PC-3 (cell line): ENCODE measurements around the gene PABPN1L. TPM values are rescaled to one million over a fixed set of nuclear protein-coding genes. Genes with fewer than 3 reads are reported as not detected.
"Not testable (repeated sequence)": the region's sequence is repeated elsewhere in the genome, so short reads cannot be mapped to it uniquely, and the experiment has no call there.

Experiments
- ATAC-seq: fragments of 200-7000 bp; cut with Tn5 transposase; 2 replicates; pipeline ENCODE4 v1.9.1; 2020; ENCODE audit warnings: mild to moderate bottlenecking, moderate library complexity
- BruUV-seq: library from RNA; stranded (reverse); fragments of 400-500 nt; replicated peaks from 2 replicates; lab custom pipeline; 2021; lab: Mats Ljungman, UMichigan
- CTCF ChIA-PET: fragments of 300-600 bp; sonication (Branson Sonifier 250); formaldehyde crosslinking; loops from one replicate; lab custom pipeline; 2022; ENCODE audit warnings: antibody characterized with exemption; lab: Charles Lee
- POLR2A ChIA-PET: fragments of 300-600 bp; sonication (Branson Sonifier 250); formaldehyde crosslinking; loops from one replicate; lab custom pipeline; 2022; ENCODE audit warnings: antibody characterized with exemption; ENCODE audit not compliant: unreplicated experiment; lab: Charles Lee
- DNase-seq: peaks from one replicate; pipeline ENCODE4 v3.0.0-alpha.2; 2015
- H2AFZ ChIP-seq: fragments of 300-600 bp; sonication (generic); 2 replicates; pipeline ENCODE4 v1.6.0; 2016; ENCODE audit warnings: antibody characterized with exemption, low read length
- H3F3A ChIP-seq: fragments of 300-600 bp; sonication (generic); one replicate; pipeline ENCODE4 v1.6.0; 2017; ENCODE audit warnings: antibody characterized with exemption, low read length, control low read depth, mild to moderate bottlenecking; ENCODE audit not compliant: unreplicated experiment
- H3K27ac ChIP-seq: fragments of 300-600 bp; sonication (generic); 2 replicates; pipeline ENCODE4 v1.5.1; 2016; ENCODE audit warnings: mild to moderate bottlenecking, low read length
- H3K27me3 ChIP-seq: fragments of 300-600 bp; sonication (generic); 2 replicates; pipeline ENCODE4 v1.6.1; 2016; ENCODE audit warnings: low read length, mixed read lengths
- H3K36me3 ChIP-seq: fragments of 300-600 bp; sonication (generic); 2 replicates; pipeline ENCODE4 v1.6.1; 2016; ENCODE audit warnings: low read depth, mixed run types, low read length, mixed read lengths
- H3K4me1 ChIP-seq: fragments of 300-600 bp; sonication (generic); 2 replicates; pipeline ENCODE4 v1.5.1; 2016; ENCODE audit warnings: low read length; ENCODE audit not compliant: insufficient read depth
- H3K4me2 ChIP-seq: fragments of 300-600 bp; sonication (generic); 2 replicates; pipeline ENCODE4 v1.6.0; 2016; ENCODE audit warnings: low read length
- H3K4me3 ChIP-seq: fragments of 300-600 bp; sonication (generic); 2 replicates; pipeline ENCODE4 v1.5.1; 2016; ENCODE audit warnings: mild to moderate bottlenecking, low read length, mixed read lengths
- H3K79me2 ChIP-seq: fragments of 300-600 bp; sonication (generic); 2 replicates; pipeline ENCODE4 v1.6.1; 2017; ENCODE audit warnings: low read length, mixed read lengths
- H3K9ac ChIP-seq: fragments of 300-600 bp; sonication (generic); 2 replicates; pipeline ENCODE4 v1.6.0; 2016; ENCODE audit warnings: mild to moderate bottlenecking, low read length
- H3K9me2 ChIP-seq: fragments of 300-600 bp; sonication (generic); replicated peaks from 2 replicates; pipeline ENCODE4 v1.6.1; 2016; ENCODE audit warnings: mixed run types, low read length, mixed read lengths
- H3K9me3 ChIP-seq: fragments of 300-600 bp; sonication (generic); 2 replicates; pipeline ENCODE4 v1.6.1; 2016; ENCODE audit warnings: low read length, mixed read lengths
- H4K20me1 ChIP-seq: fragments of 300-600 bp; sonication (generic); 2 replicates; pipeline ENCODE4 v1.6.1; 2016; ENCODE audit warnings: low read length, mixed read lengths
- CTCF ChIP-seq: fragments of 300-600 bp; sonication (generic); conservative IDR thresholded peaks from 2 replicates; pipeline ENCODE4 v1.5.1; 2017; ENCODE audit warnings: antibody characterized with exemption, low read depth, mild to moderate bottlenecking, low read length
- EZH2 ChIP-seq: fragments of 300-600 bp; sonication (generic); IDR thresholded peaks from one replicate; pipeline ENCODE4 v1.6.1; 2017; ENCODE audit warnings: antibody characterized with exemption, mild to moderate bottlenecking, low read length; ENCODE audit not compliant: unreplicated experiment
- EZH2phosphoT487 ChIP-seq: fragments of 300-600 bp; sonication (generic); IDR thresholded peaks from 2 replicates; pipeline ENCODE4 v1.6.1; 2018; ENCODE audit warnings: mild to moderate bottlenecking, antibody characterized with exemption, low read length, borderline replicate concordance
- intact Hi-C: fragments of 100-400 bp; cut with micrococcal nuclease; formaldehyde crosslinking; loops from 2 replicates; pipeline ENCODE4 v1.9.0; 2023
- total RNA-seq: library from RNA; depleted of rRNA; stranded (reverse); fragments of >200 nt; gene quantifications from 2 replicates; pipeline ENCODE4 v1.2.3, GENCODE V29; 2014

The PABPN1L gene
- total RNA-seq, 1 experiment from 2014 or later = not detected

DNA sequence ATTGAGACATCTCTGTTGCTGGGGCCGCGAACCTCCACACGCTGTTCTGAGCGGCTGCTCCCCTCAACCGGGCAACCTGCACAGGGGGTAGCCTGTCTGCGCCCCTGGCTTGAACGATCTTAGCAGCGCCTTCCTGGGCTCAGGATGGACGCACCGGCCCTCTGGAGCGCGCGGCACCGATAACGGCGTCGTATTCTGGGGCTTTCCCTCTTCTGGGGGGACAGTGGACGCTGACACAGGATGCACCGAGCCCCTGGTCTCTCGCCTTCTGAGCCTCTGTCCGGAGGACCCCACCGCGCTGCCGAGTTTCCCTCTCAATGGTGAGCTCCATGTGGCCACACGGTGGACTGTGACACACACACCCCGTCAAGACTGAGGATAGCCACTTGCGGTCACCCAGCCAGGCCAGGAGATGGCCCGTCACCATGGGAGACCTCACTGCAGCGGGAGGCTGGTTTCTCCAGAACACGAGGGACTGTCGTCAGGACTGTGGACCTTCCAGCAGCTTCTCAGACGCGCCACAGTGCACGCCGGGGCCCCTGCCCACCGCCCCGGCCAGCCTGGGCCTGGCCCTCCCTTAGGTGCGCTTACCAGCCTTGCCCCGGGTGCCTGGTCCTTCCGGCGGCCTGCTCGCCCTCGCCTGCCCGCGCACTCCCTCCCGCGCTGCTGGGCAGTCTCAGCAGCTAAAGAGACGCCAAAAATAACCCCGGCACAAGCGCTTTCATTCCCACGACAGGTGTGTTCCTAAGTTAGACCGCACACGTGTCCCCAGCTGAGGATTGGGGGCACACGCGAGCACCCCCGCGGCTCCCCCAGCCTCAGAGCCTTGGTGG, 30.0 kb upstream of the PABPN1L start:
- H3K27me3 ChIP-seq = no peaks in the 10 kb centered on the region
- H3K9me3 ChIP-seq = no peaks in the 10 kb centered on the region
- TF ChIP-seq EZH2 (no peak), EZH2phosphoT487 (no peak), CTCF (no peak)
- no TSS peak for BruUV-seq
- ChIA-PET CTCF (no interaction called here), POLR2A (no interaction called here)
- no peaks in the 10 kb centered on the region for H3K9me2 ChIP-seq
- H3K4me2 ChIP-seq = no peak overlapping the region
- no peak overlapping the region for H3K27ac ChIP-seq
- H2AFZ ChIP-seq = no peak overlapping the region
- H3K79me2 ChIP-seq = no peaks in the 10 kb centered on the region
- H3K4me1 ChIP-seq = no peaks in the 10 kb centered on the region
- no peaks in the 10 kb centered on the region for H3F3A ChIP-seq
- no peak for ATAC-seq
- intact Hi-C loops = no loop called here
- H3K36me3 ChIP-seq = no peaks in the 10 kb centered on the region
- H4K20me1 ChIP-seq = no peaks in the 10 kb centered on the region
- no peak overlapping the region for H3K4me3 ChIP-seq
- H3K9ac ChIP-seq = no peak overlapping the region
- no peak for DNase-seq

GRCh38 chr16:88895335-88895734, 28.9 kb upstream of the PABPN1L start:
- intact Hi-C loops = no loop called here
- H3K9me3 ChIP-seq = no peaks in the 10 kb centered on the region
- H3K9ac ChIP-seq = no peak overlapping the region
- H3K36me3 ChIP-seq = no peaks in the 10 kb centered on the region
- no peak for ATAC-seq
- no peak overlapping the region for H3K4me3 ChIP-seq
- no peak overlapping the region for H2AFZ ChIP-seq
- H3K79me2 ChIP-seq = no peaks in the 10 kb centered on the region
- H3F3A ChIP-seq = no peaks in the 10 kb centered on the region
- TF ChIP-seq EZH2phosphoT487 = no peak
- no peak for TF ChIP-seq CTCF
- no peak for TF ChIP-seq EZH2
- BruUV-seq = no TSS peak
- H3K4me1 ChIP-seq = no peaks in the 10 kb centered on the region
- no peaks in the 10 kb centered on the region for H4K20me1 ChIP-seq
- no peak overlapping the region for H3K4me2 ChIP-seq
- ChIA-PET CTCF (no interaction called here), POLR2A (no interaction called here)
- H3K9me2 ChIP-seq = no peaks in the 10 kb centered on the region
- H3K27ac ChIP-seq = no peak overlapping the region
- DNase-seq = no peak
- H3K27me3 ChIP-seq = no peaks in the 10 kb centered on the region

DNA sequence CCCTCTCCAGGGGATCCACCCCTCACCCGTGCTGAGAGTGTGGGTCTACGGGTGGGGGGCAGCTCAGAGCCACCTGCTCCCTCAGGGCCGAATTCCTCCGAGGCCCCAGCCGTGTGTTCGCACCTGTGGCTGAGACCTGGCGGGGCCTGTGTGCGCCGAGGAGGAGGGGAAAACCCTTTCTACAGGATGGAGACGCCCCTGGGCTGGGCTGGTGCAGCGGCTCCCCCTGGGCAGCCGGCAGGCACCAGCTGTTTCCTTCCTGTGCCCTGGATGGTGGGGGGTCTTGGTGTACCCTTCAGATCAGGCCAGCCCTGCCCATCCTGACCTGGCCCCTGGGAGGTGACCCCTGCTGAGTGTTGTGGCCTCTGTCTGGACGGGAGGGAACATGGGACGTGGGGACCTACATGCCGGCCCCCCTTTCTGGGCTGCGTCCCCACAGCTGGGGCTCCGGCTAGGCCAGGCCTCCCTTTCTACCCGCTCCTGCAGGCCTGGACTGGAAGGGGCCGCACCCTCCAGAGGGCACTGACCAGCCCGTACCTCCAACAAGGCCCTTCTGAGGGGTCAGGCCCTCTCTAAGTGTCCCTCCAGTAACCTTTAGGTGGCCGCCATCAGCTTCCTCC, 28.3 kb upstream of the PABPN1L start:
- ATAC-seq (no peak), DNase-seq (no peak)
- Histone ChIP-seq H3K9me3 (no peaks in the 10 kb centered on the region), H3K4me2 (no peak overlapping the region), H3K9me2 (no peaks in the 10 kb centered on the region), H3K4me3 (no peak overlapping the region), H4K20me1 (no peaks in the 10 kb centered on the region), H3K27ac (no peak overlapping the region), H3K79me2 (no peaks in the 10 kb centered on the region), H3K9ac (no peak overlapping the region), H3K36me3 (no peaks in the 10 kb centered on the region), H3K4me1 (no peaks in the 10 kb centered on the region), H3F3A (no peaks in the 10 kb centered on the region), H3K27me3 (no peaks in the 10 kb centered on the region), H2AFZ (no peak overlapping the region)
- intact Hi-C loops = no loop called here
- TF ChIP-seq CTCF (no peak), EZH2phosphoT487 (no peak), EZH2 (no peak)
- no TSS peak for BruUV-seq
- ChIA-PET POLR2A (no interaction called here), CTCF (no interaction called here)

DNA sequence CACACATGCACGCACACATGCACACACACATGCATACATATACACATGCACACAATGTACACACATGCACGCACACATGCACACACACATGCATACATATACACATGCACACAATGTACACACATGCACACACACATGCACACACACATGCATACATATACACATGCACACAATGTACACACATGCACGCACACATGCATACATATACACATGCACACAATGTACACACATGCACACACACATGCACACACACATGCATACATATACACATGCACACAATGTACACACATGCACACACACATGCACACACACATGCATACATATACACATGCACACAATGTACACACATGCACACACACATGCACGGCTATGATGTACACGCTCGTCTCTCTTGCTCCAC, 27.8 kb upstream of the PABPN1L start:
- H3K4me3 ChIP-seq, H3K79me2 ChIP-seq, intact Hi-C loops, H3K4me1 ChIP-seq, H3K4me2 ChIP-seq, H3K27me3 ChIP-seq, BruUV-seq, DNase-seq, H3K9me2 ChIP-seq, H4K20me1 ChIP-seq, H3K9ac ChIP-seq, CTCF ChIA-PET, H3F3A ChIP-seq, H3K27ac ChIP-seq, H2AFZ ChIP-seq, POLR2A ChIA-PET, ATAC-seq, H3K9me3 ChIP-seq, H3K36me3 ChIP-seq: not testable (repeated sequence)
